ENCODE measurements around the gene NUCB1.

Gene NUCB1

DNA sequence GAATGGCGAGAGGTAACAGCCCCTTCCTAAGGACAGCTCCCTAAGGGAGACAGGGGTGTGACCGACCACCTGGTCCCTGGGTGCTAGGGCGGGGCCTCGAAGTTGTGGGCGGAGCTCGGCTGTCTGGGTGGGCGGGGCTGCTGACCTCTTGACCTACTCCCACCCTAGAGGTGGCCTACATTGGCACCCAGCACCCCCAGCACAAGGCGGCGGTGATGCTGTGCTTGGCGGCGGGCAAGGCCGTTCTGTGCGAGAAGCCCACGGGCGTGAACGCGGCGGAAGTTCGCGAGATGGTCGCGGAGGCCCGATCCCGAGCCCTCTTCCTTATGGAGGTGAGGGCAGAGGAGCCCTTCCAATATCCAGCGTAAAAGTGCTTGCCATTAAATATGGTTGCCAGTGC lies 35.8 kb downstream of the NUCB1 start:
- H4K20me1 ChIP-seq (ENCODE audit: insufficient read depth), result no peaks in the 10 kb centered on the region
- H3K27ac ChIP-seq, result no peak overlapping the region

DNA sequence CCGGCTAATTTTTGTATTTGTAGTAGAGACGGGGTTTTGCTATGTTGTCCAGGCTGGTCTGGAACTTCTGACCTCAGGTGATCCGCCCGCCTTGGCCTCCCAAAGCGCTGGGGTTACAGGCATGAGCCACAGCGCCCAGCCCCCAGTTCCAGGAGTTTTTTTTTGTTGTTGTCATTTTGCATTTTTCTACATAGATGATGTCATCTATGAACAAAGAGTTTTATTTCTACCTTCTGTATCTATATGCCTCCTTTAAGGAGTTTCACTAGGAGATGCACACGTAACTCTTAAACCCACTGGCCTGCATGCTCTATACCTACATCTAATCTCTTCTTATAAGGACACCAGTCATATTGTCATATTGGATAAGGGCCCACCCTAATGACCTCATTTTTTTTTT lies 38.1 kb downstream of the NUCB1 start:
- Histone ChIP-seq H2AFZ (ENCODE audit: low read depth) (no peak overlapping the region), H3K9ac (no peak overlapping the region), H3K4me3 (IDR thresholded peaks at IDR 0.05; ENCODE audit: insufficient read depth, low read depth, low read length) (no peak overlapping the region), H3K4me2 (no peak overlapping the region), H3K27me3 (ENCODE audit: insufficient read depth, low read depth) (peaks cover 22% of the 10 kb centered on the region), H3K79me2 (ENCODE audit: insufficient read depth, low read depth) (no peaks in the 10 kb centered on the region), H4K20me1 (ENCODE audit: insufficient read depth) (no peaks in the 10 kb centered on the region), H3K36me3 (ENCODE audit: insufficient read depth) (no peaks in the 10 kb centered on the region), H3K4me1 (ENCODE audit: low read depth, poor library complexity, severe bottlenecking) (peaks cover 5% of the 10 kb centered on the region), H3K27ac (no peak overlapping the region)
- TF ChIP-seq, protein P1, sequence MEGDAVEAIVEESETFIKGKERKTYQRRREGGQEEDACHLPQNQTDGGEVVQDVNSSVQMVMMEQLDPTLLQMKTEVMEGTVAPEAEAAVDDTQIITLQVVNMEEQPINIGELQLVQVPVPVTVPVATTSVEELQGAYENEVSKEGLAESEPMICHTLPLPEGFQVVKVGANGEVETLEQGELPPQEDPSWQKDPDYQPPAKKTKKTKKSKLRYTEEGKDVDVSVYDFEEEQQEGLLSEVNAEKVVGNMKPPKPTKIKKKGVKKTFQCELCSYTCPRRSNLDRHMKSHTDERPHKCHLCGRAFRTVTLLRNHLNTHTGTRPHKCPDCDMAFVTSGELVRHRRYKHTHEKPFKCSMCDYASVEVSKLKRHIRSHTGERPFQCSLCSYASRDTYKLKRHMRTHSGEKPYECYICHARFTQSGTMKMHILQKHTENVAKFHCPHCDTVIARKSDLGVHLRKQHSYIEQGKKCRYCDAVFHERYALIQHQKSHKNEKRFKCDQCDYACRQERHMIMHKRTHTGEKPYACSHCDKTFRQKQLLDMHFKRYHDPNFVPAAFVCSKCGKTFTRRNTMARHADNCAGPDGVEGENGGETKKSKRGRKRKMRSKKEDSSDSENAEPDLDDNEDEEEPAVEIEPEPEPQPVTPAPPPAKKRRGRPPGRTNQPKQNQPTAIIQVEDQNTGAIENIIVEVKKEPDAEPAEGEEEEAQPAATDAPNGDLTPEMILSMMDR (conservative IDR thresholded peaks at IDR 0.05; ENCODE audit: low read depth, low read length), result no peak

More for the DNA sequence above, 35.8 kb downstream of the NUCB1 start:
- Histone ChIP-seq H3K27me3 (ENCODE audit: insufficient read depth, low read depth) (peaks cover 44% of the 10 kb centered on the region), H3K4me3 (IDR thresholded peaks at IDR 0.05; ENCODE audit: insufficient read depth, low read depth, low read length) (no peak overlapping the region), H3K79me2 (ENCODE audit: insufficient read depth, low read depth) (no peaks in the 10 kb centered on the region), H3K36me3 (ENCODE audit: insufficient read depth) (no peaks in the 10 kb centered on the region), H3K9ac (no peak overlapping the region), H3K4me1 (ENCODE audit: low read depth, poor library complexity, severe bottlenecking) (peaks cover 9% of the 10 kb centered on the region), H2AFZ (ENCODE audit: low read depth) (no peak overlapping the region), H3K4me2 (no peak overlapping the region)
- TF ChIP-seq, protein P1 (conservative IDR thresholded peaks at IDR 0.05; ENCODE audit: low read depth, low read length), result no peak

DNA sequence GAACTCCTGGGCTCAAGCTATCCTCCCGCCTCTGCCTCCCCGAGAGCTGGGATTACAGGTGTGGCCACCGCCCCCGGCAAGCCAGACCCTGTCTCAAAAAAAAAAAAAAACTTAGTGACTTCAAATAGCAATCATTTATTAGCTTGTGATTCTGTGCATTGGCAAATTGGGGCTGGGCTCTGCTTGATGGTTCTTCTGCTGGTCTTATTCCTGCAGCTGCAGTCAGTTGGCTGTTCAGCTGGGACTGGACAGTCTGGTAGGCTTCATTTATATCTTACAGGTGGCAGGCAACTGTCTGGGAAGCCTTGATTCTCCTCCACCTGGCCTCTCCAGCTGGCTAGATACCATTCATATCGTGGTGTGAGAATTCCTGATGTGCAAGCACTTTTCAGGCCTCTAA lies 40.8 kb downstream of the NUCB1 start:
- TF ChIP-seq, protein P1 (conservative IDR thresholded peaks at IDR 0.05; ENCODE audit: low read depth, low read length), result no peak
- Histone ChIP-seq H3K79me2 (ENCODE audit: insufficient read depth, low read depth) (no peaks in the 10 kb centered on the region), H4K20me1 (ENCODE audit: insufficient read depth) (no peaks in the 10 kb centered on the region), H3K27ac (no peak overlapping the region), H3K4me3 (IDR thresholded peaks at IDR 0.05; ENCODE audit: insufficient read depth, low read depth, low read length) (no peak overlapping the region), H2AFZ (ENCODE audit: low read depth) (no peak overlapping the region), H3K4me2 (no peak overlapping the region), H3K27me3 (ENCODE audit: insufficient read depth, low read depth) (peaks cover 4% of the 10 kb centered on the region), H3K36me3 (ENCODE audit: insufficient read depth) (no peaks in the 10 kb centered on the region), H3K4me1 (ENCODE audit: low read depth, poor library complexity, severe bottlenecking) (no peaks in the 10 kb centered on the region), H3K9ac (no peak overlapping the region)

DNA sequence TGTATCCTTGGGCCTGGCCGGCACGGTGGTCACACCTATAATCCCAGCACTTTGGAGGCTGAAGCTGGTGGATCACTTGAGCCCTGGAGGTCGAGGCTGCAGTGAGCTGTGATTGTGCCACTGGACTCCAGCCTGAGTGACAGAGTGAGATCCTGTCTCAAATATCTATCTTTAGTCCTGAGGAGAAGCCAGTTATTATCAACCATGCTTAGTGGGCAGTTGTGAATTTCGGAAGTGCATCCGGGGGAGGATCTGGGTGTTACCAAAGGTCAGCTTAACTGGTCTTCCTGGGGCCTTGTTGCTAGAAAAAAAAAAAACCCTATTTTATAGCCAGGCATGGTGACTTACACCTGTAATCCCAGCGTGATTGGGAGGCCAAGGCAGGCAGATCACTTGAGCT lies 43.0 kb downstream of the NUCB1 start:
- H3K4me1 ChIP-seq (ENCODE audit: low read depth, poor library complexity, severe bottlenecking), result no peaks in the 10 kb centered on the region
- no peak overlapping the region for H2AFZ ChIP-seq (ENCODE audit: low read depth)
- H3K4me3 ChIP-seq (IDR thresholded peaks at IDR 0.05; ENCODE audit: insufficient read depth, low read depth, low read length), result no peak overlapping the region
- H3K4me2 ChIP-seq, result no peak overlapping the region
- peaks cover under 1% of the 10 kb centered on the region; the same call in 1 of the 2 replicates for H3K27me3 ChIP-seq (ENCODE audit: insufficient read depth, low read depth)
- H3K79me2 ChIP-seq (ENCODE audit: insufficient read depth, low read depth), result no peaks in the 10 kb centered on the region
- TF ChIP-seq, protein P1 (conservative IDR thresholded peaks at IDR 0.05; ENCODE audit: low read depth, low read length), result no peak
- H3K36me3 ChIP-seq (ENCODE audit: insufficient read depth), result no peaks in the 10 kb centered on the region
- no peaks in the 10 kb centered on the region for H4K20me1 ChIP-seq (ENCODE audit: insufficient read depth)
- H3K27ac ChIP-seq, result no peak overlapping the region
- no peak overlapping the region for H3K9ac ChIP-seq
